HEK293T (cell line): ENCODE data around the gene UBE2L6.

Experiments used
- ARNT ChIP-seq: fragments of 450-650 bp; IDR thresholded peaks from 2 replicates; pipeline ENCODE4 v1.6.1; 2017; ENCODE audit warnings: mild to moderate bottlenecking
- BHLHE40 ChIP-seq: fragments of 450-650 bp; IDR thresholded peaks from 2 replicates; pipeline ENCODE4 v1.6.1; 2016; ENCODE audit warnings: mild to moderate bottlenecking, moderate library complexity, borderline replicate concordance
- CTBP1 ChIP-seq: fragments of 450-650 bp; IDR thresholded peaks from 2 replicates; pipeline ENCODE4 v1.6.1; 2016; ENCODE audit warnings: borderline replicate concordance
- ELF4 ChIP-seq: fragments of 450-650 bp; IDR thresholded peaks from 2 replicates; pipeline ENCODE4 v1.6.1; 2017; ENCODE audit warnings: antibody characterized with exemption
- FOXA1 ChIP-seq: fragments of 450-650 bp; IDR thresholded peaks from 2 replicates; pipeline ENCODE4 v1.6.1; 2016; ENCODE audit warnings: mild to moderate bottlenecking
- FOXK2 ChIP-seq: fragments of 450-650 bp; IDR thresholded peaks from 2 replicates; pipeline ENCODE4 v1.6.1; 2016; ENCODE audit warnings: mild to moderate bottlenecking
- HDGF ChIP-seq: fragments of 450-650 bp; IDR thresholded peaks from 2 replicates; pipeline ENCODE4 v1.6.1; 2017; ENCODE audit warnings: antibody characterized with exemption, borderline replicate concordance
- NFRKB ChIP-seq: fragments of 450-650 bp; IDR thresholded peaks from 2 replicates; pipeline ENCODE4 v1.6.1; 2016; ENCODE audit warnings: mild to moderate bottlenecking, moderate library complexity
- SP1 ChIP-seq: fragments of 450-650 bp; IDR thresholded peaks from 2 replicates; pipeline ENCODE4 v1.6.1; 2017
- SUZ12 ChIP-seq: fragments of 450-650 bp; IDR thresholded peaks from 2 replicates; pipeline ENCODE4 v1.6.1; 2016; ENCODE audit warnings: mild to moderate bottlenecking
- TARDBP ChIP-seq: fragments of 450-650 bp; IDR thresholded peaks from 2 replicates; pipeline ENCODE4 v1.6.1; 2016
- ZNF384 ChIP-seq: fragments of 450-650 bp; IDR thresholded peaks from 2 replicates; pipeline ENCODE4 v1.6.1; 2016
- TF ChIP-seq, protein P1 (sequence below): fragments of 450-650 bp; IDR thresholded peaks from 2 replicates; pipeline ENCODE4 v1.6.1; 2016

DNA sequence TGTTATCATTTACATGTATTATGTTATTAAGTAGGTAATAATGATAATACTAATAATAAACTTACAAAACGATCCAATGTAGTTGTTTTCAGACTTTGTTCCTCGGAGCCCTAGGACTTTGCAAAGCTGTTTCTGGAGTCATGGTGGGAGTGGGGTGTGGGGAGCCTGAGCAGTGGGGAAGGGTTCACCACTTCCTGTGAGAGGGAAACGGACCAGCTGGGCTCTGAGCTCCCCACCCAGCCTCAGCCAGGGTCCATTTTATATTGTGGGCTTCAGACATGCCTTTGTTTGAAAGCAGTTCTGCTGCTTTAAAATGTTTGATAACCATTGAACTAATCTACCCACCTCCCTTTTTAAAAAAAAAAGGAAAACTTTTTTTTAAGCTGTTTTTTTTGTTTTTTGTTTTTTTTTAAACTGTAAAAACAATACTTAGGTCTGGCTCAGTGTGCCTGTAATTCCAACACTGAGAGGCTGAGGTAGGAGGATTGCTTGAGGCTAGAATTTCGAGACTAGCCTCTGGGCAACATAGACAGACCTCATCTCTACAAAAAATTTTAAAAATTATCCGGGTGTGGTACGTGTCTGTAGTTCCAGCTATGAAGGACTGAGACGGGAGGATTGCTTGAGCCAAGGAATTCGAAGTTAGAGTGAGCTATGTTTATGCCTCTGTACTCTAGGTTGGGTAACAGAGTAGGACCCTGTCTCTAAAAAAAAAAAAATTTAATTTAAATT, 37.0 kb upstream of the UBE2L6 start:
- no peak for TF ChIP-seq BHLHE40
- TF ChIP-seq, protein P1, sequence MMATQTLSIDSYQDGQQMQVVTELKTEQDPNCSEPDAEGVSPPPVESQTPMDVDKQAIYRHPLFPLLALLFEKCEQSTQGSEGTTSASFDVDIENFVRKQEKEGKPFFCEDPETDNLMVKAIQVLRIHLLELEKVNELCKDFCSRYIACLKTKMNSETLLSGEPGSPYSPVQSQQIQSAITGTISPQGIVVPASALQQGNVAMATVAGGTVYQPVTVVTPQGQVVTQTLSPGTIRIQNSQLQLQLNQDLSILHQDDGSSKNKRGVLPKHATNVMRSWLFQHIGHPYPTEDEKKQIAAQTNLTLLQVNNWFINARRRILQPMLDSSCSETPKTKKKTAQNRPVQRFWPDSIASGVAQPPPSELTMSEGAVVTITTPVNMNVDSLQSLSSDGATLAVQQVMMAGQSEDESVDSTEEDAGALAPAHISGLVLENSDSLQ, result no peak
- TF ChIP-seq NFRKB, result no peak
- no peak for TF ChIP-seq ARNT
- no peak for TF ChIP-seq SUZ12
- no peak for TF ChIP-seq FOXA1
- TF ChIP-seq ELF4, result no peak
- no peak for TF ChIP-seq TARDBP
- TF ChIP-seq CTBP1, result no peak
- no peak for TF ChIP-seq ZNF384
- no peak for TF ChIP-seq FOXK2
- no peak for TF ChIP-seq HDGF
- no peak for TF ChIP-seq SP1
